ENCODE results near the gene AGT. TPM values are rescaled to one million over a fixed set of nuclear protein-coding genes. Genes with fewer than 3 reads are reported as not detected.
A peak's percentile ranks its signal among the peaks of the same experiment; 100 is the strongest.

AGT gene
- polyA plus RNA-seq, 2 of the 4 experiments (the other 2 are of a cell fraction): 0.06 to 0.18 TPM

- TF ChIP-seq HMGXB4 (CRISPR knock-in tag; IDR thresholded peaks at IDR 0.05; ENCODE audit: borderline replicate concordance) (no peak), PBX3 (IDR thresholded peaks at IDR 0.05) (no peak), RARB (CRISPR knock-in tag; IDR thresholded peaks at IDR 0.05) (no peak)
Measured at GRCh38 chr1:230709619-230710542, 4.0 kb downstream of the AGT start (continued).

- no peak overlapping the region for H3K27ac ChIP-seq
- no peak overlapping the region for H3K4me2 ChIP-seq
- TF ChIP-seq ZSCAN20 (CRISPR knock-in tag; IDR thresholded peaks at IDR 0.05) (no peak), POLR2AphosphoS2 (conservative IDR thresholded peaks at IDR 0.05; ENCODE audit: low read length) (no peak), HMGXB4 (CRISPR knock-in tag; IDR thresholded peaks at IDR 0.05; ENCODE audit: borderline replicate concordance) (no peak), BCL3 (IDR thresholded peaks at IDR 0.05) (no peak), ESRRA (IDR thresholded peaks at IDR 0.05; ENCODE audit: borderline replicate concordance, low read length) (no peak), JUNB (IDR thresholded peaks at IDR 0.05) (no peak), CEBPB (IDR thresholded peaks at IDR 0.05) (peak; percentile 66 to 74), BHLHE40 (IDR thresholded peaks at IDR 0.05; ENCODE audit: low read depth, low read length) (no peak)
- H3K4me1 ChIP-seq: peaks cover 5% of the 10 kb centered on the region; the same call in 1 of the 3 replicates
- FAIRE-seq (no peak), ATAC-seq (peak; percentile 25 to 26; a peak in 4 of 6 replicates), DNase-seq (ENCODE audit: low read depth in 1 of 2, low spot score in 1 of 2) (peak in 1 of 2 experiments; percentile 33)
- ChIA-PET CTCF (no interaction called here), POLR2A (no interaction called here)
- 60% methylated on average over 16 of the region's 16 CpGs for WGBS (ENCODE audit: missing lambda C conversion rate)
- no peak overlapping the region for H3K4me3 ChIP-seq
- no peaks in the 10 kb centered on the region for H3K9me3 ChIP-seq
Measured at GRCh38 chr1:230708631-230709580, 5.0 kb downstream of the AGT start.

GRCh38 chr1:230707732-230708630, 5.9 kb downstream of the AGT start:
- H3K27ac ChIP-seq: no peak overlapping the region
- no peak overlapping the region for H3K4me3 ChIP-seq
- DNase-seq (ENCODE audit: low read depth in 1 of 2, low spot score in 1 of 2): no peak
- no peak overlapping the region for H3K4me2 ChIP-seq
- TF ChIP-seq MAZ (IDR thresholded peaks at IDR 0.05; ENCODE audit: borderline replicate concordance, low read depth, low read length): no peak
- no peaks in the 10 kb centered on the region for H3K9me3 ChIP-seq
- CTCF ChIA-PET: interaction anchor here (0.5 kb wide), 1 partner anchor 35 kb away, joined by 3 read pairs; no protein-coding TSS in a partner anchor
- peak in 1 of 2 experiments; percentile 29; a peak in 3 of 6 replicates for ATAC-seq
- H3K4me1 ChIP-seq: peaks cover 5% of the 10 kb centered on the region; the same call in 1 of the 3 replicates
- WGBS (ENCODE audit: missing lambda C conversion rate): 68% methylated on average over 22 of the region's 22 CpGs
- no peak for FAIRE-seq
- POLR2A ChIA-PET: no interaction called here

Data from A549 (cell line).